Left ventricle myocardium inferior (tissue), 1 donor: ENCODE measurements around the gene PIP4K2A. TPM values are rescaled to one million over a fixed set of nuclear protein-coding genes. Genes with fewer than 3 reads are reported as not detected.

Source experiments
- DNase-seq: peaks from one replicate; pipeline ENCODE4 v3.0.0-alpha.2; 2020
- H3K27ac ChIP-seq: fragments of 200-600 bp; replicated peaks from 2 replicates; pipeline ENCODE4 v1.8.0; 2021
- H3K27me3 ChIP-seq: fragments of 200-600 bp; 2 replicates; pipeline ENCODE4 v1.8.0; 2021; ENCODE audit warnings: low read depth
- H3K36me3 ChIP-seq: fragments of 200-600 bp; 2 replicates; pipeline ENCODE4 v1.8.0; 2021
- H3K4me1 ChIP-seq: fragments of 200-600 bp; 2 replicates; pipeline ENCODE4 v1.8.0; 2021
- H3K4me3 ChIP-seq: fragments of 200-600 bp; 2 replicates; pipeline ENCODE4 v1.8.0; 2021; ENCODE audit warnings: mild to moderate bottlenecking, moderate library complexity
- H3K9me3 ChIP-seq: fragments of 200-600 bp; replicated peaks from 2 replicates; pipeline ENCODE4 v1.8.0; 2021
- intact Hi-C: fragments of 100-400 bp; cut with micrococcal nuclease; formaldehyde crosslinking; loops from one replicate; pipeline ENCODE4 v1.11.0; 2022
- total RNA-seq: library from RNA; stranded (reverse); fragmentation: NEBNext Ultra II Directional; extraction: Animal tissue kit (Norgen Biotek cat#: 25700); gene quantifications from one replicate; pipeline ENCODE4 v1.2.1, GENCODE V29; 2021
- TF ChIP-seq, protein P1 (sequence below): fragments of 200-600 bp; IDR thresholded peaks from 2 replicates; pipeline ENCODE4 v1.8.0; 2021; ENCODE audit warnings: antibody characterized with exemption, mild to moderate bottlenecking, borderline replicate concordance
- donor health status: DM: no; HTN: yes; CAD: no; lungs with severe emphysema.

PIP4K2A gene
- total RNA-seq, 1 donor from 2014 or later = 12.6 TPM

DNA sequence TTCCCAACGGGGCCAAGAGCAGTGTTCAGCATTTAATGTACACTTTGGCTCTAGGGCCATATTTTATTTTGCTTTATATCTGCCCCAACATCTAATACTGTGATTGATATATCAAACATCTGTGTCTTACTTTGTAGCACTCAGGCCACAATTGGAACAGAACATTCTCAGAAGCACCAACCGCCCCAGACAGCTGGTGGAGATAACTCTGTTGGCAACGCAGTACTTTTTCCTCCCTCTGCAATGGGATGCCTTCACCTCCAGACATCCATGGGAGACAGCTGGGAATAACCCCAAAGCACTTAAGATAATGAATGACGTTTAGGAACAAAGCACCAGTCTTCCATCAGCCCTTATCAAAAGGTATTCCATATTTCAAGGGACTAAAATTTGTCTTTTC is 57.4 kb downstream of the PIP4K2A start:
- intact Hi-C loops = no loop called here

DNA sequence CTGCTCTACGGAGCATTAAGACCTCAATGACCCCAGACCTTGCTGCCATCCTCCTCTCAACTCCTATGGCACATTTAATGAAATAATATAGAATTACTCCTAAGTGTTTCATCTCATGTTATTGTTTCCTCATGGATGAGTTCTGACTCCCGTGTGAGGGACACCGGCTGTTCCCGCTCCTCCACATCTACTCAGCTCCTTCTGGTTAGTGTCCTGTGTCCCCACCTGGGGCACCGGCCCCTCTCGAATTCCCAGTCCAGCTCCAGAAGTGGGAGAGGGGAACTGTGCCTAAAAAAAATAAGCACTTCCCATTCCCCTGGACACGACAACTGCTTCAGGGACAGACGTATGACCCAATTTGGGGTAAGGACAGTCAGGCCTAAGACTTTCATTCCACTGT is 58.3 kb downstream of the PIP4K2A start:
- Histone ChIP-seq H3K4me3 (no peak overlapping the region), H3K27ac (no peak overlapping the region), H3K36me3 (no peaks in the 10 kb centered on the region), H3K27me3 (no peaks in the 10 kb centered on the region), H3K4me1 (peaks cover 46% of the 10 kb centered on the region), H3K9me3 (no peaks in the 10 kb centered on the region)
- intact Hi-C loops = no loop called here
- TF ChIP-seq, protein P1, sequence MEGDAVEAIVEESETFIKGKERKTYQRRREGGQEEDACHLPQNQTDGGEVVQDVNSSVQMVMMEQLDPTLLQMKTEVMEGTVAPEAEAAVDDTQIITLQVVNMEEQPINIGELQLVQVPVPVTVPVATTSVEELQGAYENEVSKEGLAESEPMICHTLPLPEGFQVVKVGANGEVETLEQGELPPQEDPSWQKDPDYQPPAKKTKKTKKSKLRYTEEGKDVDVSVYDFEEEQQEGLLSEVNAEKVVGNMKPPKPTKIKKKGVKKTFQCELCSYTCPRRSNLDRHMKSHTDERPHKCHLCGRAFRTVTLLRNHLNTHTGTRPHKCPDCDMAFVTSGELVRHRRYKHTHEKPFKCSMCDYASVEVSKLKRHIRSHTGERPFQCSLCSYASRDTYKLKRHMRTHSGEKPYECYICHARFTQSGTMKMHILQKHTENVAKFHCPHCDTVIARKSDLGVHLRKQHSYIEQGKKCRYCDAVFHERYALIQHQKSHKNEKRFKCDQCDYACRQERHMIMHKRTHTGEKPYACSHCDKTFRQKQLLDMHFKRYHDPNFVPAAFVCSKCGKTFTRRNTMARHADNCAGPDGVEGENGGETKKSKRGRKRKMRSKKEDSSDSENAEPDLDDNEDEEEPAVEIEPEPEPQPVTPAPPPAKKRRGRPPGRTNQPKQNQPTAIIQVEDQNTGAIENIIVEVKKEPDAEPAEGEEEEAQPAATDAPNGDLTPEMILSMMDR = no peak
- no peak for DNase-seq

More for the DNA sequence above, 57.4 kb downstream of the PIP4K2A start:
- DNase-seq = no peak
- TF ChIP-seq, protein P1 = no peak
- Histone ChIP-seq H3K27me3 (no peaks in the 10 kb centered on the region), H3K4me3 (no peak overlapping the region), H3K36me3 (no peaks in the 10 kb centered on the region), H3K27ac (no peak overlapping the region), H3K9me3 (no peaks in the 10 kb centered on the region), H3K4me1 (peaks cover 36% of the 10 kb centered on the region)

DNA sequence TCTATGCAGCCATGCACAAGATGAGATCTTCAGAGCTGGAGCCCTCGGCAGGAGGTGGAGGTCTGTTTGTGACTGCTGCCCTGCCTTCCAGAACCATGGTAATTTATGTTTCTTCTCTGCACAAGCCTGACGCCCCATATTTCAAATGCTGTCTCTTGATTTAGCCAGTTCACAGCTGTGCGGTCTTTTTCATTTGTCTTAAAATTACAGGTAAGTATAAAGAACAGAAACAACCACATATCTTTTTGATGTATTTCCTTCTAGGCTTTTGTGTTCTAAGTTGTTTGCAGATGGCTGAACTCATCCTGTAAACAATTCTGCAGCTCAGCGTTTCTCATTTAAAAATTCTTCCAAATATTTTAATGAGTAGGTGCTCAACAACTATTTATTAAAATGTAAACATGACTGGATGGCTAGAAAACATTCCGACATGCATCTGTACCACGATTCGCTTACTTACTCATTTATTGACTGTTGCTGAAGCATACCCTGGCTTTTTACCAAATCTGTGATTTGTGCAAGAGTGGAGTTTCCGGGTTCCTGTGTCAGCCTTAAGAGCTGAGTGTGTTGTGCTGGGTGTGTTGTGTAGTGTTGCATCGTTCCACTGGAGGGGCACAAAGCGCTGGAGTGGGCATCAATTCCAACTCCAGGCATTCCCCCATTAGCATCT is 58.9 kb downstream of the PIP4K2A start:
- no peak for DNase-seq
- TF ChIP-seq, protein P1 = no peak
- intact Hi-C loops = no loop called here
- no peaks in the 10 kb centered on the region for H3K27me3 ChIP-seq
- H3K36me3 ChIP-seq = no peaks in the 10 kb centered on the region
- H3K4me1 ChIP-seq = peaks cover 46% of the 10 kb centered on the region
- H3K4me3 ChIP-seq = no peak overlapping the region
- no peaks in the 10 kb centered on the region for H3K9me3 ChIP-seq
- no peak overlapping the region for H3K27ac ChIP-seq

DNA sequence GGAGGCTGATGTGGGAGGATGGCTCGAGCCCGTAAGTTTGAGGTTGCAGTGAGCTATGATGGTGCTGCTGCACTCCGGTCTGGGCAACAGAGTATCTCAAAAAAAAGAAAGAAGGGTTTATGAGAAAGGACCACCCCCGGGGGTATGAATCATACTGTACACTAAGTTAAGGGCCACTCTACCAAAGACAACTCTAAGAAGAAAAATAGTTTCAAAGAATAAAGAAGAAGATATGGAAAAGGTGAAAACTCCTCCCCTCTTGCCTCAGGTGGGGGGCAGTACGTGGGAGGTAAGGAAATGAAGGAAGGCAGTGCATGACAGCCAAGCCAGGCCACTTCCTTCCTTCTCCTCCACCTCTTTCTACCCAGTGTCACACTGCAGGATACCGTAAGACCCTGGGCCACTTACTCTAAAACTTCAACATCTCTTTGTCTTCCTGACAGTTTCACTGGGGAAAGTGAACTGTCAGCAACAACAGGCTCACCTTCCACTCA is 61.3 kb downstream of the PIP4K2A start:
- Histone ChIP-seq H3K4me3 (no peak overlapping the region), H3K27me3 (no peaks in the 10 kb centered on the region), H3K4me1 (peaks cover 61% of the 10 kb centered on the region), H3K36me3 (no peaks in the 10 kb centered on the region), H3K9me3 (no peaks in the 10 kb centered on the region), H3K27ac (no peak overlapping the region)
- intact Hi-C loops = no loop called here
- no peak for DNase-seq
- TF ChIP-seq, protein P1 = no peak

DNA sequence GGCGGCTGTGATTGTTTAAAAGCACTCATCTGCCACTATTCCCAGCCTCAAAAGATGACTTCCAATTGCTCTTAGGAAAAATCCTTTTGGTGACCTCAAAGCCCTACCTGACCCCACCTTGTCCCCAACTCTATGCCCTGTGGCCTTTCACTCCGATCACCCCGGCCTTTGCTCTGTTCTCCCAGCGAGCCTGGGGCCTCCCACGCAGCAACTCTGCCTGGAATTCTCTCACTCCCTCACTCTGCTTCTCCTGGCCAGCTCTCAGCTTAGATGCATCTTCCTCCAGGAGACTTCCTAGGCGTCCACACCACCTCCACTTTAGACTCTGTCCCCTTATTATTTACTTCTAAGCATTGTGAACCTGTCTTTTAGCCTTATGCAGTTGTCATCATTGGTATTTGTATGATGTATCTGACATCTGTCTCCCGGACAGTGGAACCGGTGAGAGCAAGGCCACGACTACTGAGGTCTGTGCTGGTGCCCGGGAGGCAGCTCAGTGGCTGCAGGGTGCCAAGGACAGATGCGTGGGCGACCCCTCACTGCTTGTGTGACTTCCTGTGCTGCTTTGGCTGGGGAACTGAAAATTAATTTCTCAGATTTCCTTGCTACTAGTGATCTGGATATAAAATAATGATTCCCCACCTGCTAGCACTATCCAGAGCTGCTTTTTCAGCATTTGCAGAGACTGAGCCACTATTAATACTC is 63.0 kb downstream of the PIP4K2A start:
- Histone ChIP-seq H3K4me1 (peaks cover 61% of the 10 kb centered on the region), H3K27me3 (no peaks in the 10 kb centered on the region), H3K4me3 (no peak overlapping the region), H3K9me3 (no peaks in the 10 kb centered on the region), H3K36me3 (no peaks in the 10 kb centered on the region), H3K27ac (no peak overlapping the region)
- TF ChIP-seq, protein P1 = no peak
- DNase-seq = no peak
- intact Hi-C loops = no loop called here
